ENCODE data around the gene AHSG. TPM values are rescaled to one million over a fixed set of nuclear protein-coding genes. Genes with fewer than 3 reads are reported as not detected.

Gene AHSG
- total RNA-seq, 1 experiment from 2014 or later, result 1.6 TPM

DNA sequence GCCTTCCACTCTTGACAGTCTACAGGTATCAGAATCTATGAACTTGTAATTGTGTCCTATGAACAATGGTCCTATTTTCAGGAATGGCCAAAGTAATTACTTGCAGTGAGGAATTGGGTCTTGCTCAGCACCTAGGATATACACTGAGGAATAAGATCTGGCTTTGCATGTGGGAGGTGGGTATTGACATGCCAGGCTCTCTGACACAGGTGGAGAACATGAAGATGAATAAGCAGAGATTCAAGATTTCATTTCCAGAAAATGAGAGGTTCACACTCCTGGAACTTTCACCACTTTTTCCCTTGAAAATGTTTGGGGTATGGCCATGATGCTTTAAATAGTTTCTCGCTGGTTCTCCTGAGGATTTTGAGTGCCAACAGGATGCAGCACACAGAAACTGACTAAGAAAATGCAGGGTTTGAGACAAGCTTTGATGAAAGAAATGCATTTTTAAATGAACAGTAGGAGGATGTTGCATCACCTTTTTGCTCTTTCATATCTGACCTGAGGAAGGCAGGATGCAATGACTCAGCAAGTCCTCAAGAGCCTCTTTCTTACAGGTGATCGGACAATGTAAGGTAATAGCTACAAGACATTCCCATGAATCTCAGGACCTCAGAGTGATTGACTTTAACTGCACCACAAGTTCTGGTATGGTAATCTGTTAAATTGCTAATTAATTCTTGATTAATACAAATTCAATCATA, 56.7 kb downstream of the AHSG start:
- Histone ChIP-seq H3K27ac (ENCODE audit: low read depth, low read length) (no peak overlapping the region), H3K27me3 (ENCODE audit: insufficient read depth, low read length) (0 out of 2 replicates have a peak, but pooled peaks cover 7% of the 10 kb centered on the region), H4K20me1 (ENCODE audit: insufficient read depth) (no peaks in the 10 kb centered on the region), H3K9ac (ENCODE audit: low read length) (no peak overlapping the region), H3K4me3 (replicated peaks in 1 of 2; ENCODE audit: low read depth in 1 of 2, low read length in 2 of 2) (no peak overlapping the region), H3K4me1 (ENCODE audit: control insufficient read depth in 1 of 2, insufficient read depth in 2 of 2, low read length in 2 of 2) (peaks cover 5 to 20% of the 10 kb centered on the region in 2 experiments; a peak in 3 of 4 replicates), H3K9me3 (ENCODE audit: control insufficient read depth in 1 of 2, insufficient read depth in 1 of 2, low read depth in 1 of 2, low read length in 2 of 2) (no peaks in the 10 kb centered on the region), H2AFZ (ENCODE audit: low read depth, low read length, poor library complexity, severe bottlenecking) (peak overlapping the region; percentile 78), H3K9me2 (ENCODE audit: insufficient read depth) (no peaks in the 10 kb centered on the region), H3K4me2 (ENCODE audit: low read length) (peak overlapping the region; percentile 35), H3K36me3 (ENCODE audit: control insufficient read depth in 1 of 2, insufficient read depth in 2 of 2, low read length in 2 of 2) (no peaks in the 10 kb centered on the region), H3K79me2 (ENCODE audit: insufficient read depth, low read length) (no peaks in the 10 kb centered on the region)
- CTCF ChIA-PET, result interaction anchor here (0.8 to 1.2 kb wide), 2 partner anchors 55 to 84 kb away, joined by 3 read pairs; no protein-coding TSS in a partner anchor
- no TSS peak for BruUV-seq (replicated peaks)
- ATAC-seq, result peak; percentile 82
- RAD21 ChIA-PET (ENCODE audit: low non-redundant PET in 1 of 2, low total read pairs in 2 of 2, uncharacterized antibody in 2 of 2, unreplicated experiment in 2 of 2), result no interaction called here
- peak; percentile 35 for DNase-seq (ENCODE audit: low read depth, low spot score)
- POLR2A ChIA-PET, result interaction anchor here (1.0 kb wide), 1 partner anchor 114 kb away, joined by 3 read pairs; the partner anchor contains the start of gene EIF4A2
- intact Hi-C loops (cut with micrococcal nuclease), result no loop called here
- TF ChIP-seq EGR1 (IDR thresholded peaks at IDR 0.05; ENCODE audit: low read depth) (no peak), EZH2 (IDR thresholded peaks at IDR 0.05) (no peak), EZH2phosphoT487 (IDR thresholded peaks at IDR 0.05; ENCODE audit: borderline replicate concordance) (no peak), FOSL1 (IDR thresholded peaks at IDR 0.05; ENCODE audit: low read depth) (peak; percentile 13; the same call in 1 of the 2 replicates), SP1 (IDR thresholded peaks at IDR 0.05; ENCODE audit: low read depth) (peak; percentile 39), ZFX (IDR thresholded peaks at IDR 0.05) (no peak), JUND (IDR thresholded peaks at IDR 0.05) (no peak; the same call in 1 of the 2 replicates), SRF (IDR thresholded peaks at IDR 0.05; ENCODE audit: low read depth) (no peak), TCF7L2 (IDR thresholded peaks at IDR 0.05; ENCODE audit: borderline replicate concordance, extremely low read depth, insufficient read depth, insufficient read length) (peak; percentile 22), ELF1 (IDR thresholded peaks at IDR 0.05; ENCODE audit: borderline replicate concordance, low read depth) (no peak), POLR2A (IDR thresholded peaks at IDR 0.05; ENCODE audit: borderline replicate concordance, extremely low read depth, insufficient read depth, insufficient read length) (no peak), YY1 (IDR thresholded peaks at IDR 0.05; ENCODE audit: extremely low read depth, insufficient replicate concordance, low read depth, low read length) (no peak), POLR2AphosphoS5 (IDR thresholded peaks at IDR 0.05; ENCODE audit: low read depth, low read length) (no peak), SIN3A (IDR thresholded peaks at IDR 0.05; ENCODE audit: low read depth) (no peak)
- TF ChIP-seq, protein P1, sequence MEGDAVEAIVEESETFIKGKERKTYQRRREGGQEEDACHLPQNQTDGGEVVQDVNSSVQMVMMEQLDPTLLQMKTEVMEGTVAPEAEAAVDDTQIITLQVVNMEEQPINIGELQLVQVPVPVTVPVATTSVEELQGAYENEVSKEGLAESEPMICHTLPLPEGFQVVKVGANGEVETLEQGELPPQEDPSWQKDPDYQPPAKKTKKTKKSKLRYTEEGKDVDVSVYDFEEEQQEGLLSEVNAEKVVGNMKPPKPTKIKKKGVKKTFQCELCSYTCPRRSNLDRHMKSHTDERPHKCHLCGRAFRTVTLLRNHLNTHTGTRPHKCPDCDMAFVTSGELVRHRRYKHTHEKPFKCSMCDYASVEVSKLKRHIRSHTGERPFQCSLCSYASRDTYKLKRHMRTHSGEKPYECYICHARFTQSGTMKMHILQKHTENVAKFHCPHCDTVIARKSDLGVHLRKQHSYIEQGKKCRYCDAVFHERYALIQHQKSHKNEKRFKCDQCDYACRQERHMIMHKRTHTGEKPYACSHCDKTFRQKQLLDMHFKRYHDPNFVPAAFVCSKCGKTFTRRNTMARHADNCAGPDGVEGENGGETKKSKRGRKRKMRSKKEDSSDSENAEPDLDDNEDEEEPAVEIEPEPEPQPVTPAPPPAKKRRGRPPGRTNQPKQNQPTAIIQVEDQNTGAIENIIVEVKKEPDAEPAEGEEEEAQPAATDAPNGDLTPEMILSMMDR (IDR thresholded peaks at IDR 0.05 in 2 of 3, conservative IDR thresholded peaks at IDR 0.05 in 1 of 3; ENCODE audit: borderline replicate concordance in 1 of 3, insufficient read depth in 1 of 3, low read depth in 2 of 3, low read length in 2 of 3), result no peak
- TF ChIP-seq, protein P2, sequence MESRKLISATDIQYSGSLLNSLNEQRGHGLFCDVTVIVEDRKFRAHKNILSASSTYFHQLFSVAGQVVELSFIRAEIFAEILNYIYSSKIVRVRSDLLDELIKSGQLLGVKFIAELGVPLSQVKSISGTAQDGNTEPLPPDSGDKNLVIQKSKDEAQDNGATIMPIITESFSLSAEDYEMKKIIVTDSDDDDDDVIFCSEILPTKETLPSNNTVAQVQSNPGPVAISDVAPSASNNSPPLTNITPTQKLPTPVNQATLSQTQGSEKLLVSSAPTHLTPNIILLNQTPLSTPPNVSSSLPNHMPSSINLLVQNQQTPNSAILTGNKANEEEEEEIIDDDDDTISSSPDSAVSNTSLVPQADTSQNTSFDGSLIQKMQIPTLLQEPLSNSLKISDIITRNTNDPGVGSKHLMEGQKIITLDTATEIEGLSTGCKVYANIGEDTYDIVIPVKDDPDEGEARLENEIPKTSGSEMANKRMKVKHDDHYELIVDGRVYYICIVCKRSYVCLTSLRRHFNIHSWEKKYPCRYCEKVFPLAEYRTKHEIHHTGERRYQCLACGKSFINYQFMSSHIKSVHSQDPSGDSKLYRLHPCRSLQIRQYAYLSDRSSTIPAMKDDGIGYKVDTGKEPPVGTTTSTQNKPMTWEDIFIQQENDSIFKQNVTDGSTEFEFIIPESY (IDR thresholded peaks at IDR 0.05; ENCODE audit: extremely low read depth, insufficient replicate concordance, low read length), result no peak
- TF ChIP-seq, protein P3, sequence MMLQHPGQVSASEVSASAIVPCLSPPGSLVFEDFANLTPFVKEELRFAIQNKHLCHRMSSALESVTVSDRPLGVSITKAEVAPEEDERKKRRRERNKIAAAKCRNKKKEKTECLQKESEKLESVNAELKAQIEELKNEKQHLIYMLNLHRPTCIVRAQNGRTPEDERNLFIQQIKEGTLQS (IDR thresholded peaks at IDR 0.05), result peak; percentile 76
- TF ChIP-seq, protein P4, sequence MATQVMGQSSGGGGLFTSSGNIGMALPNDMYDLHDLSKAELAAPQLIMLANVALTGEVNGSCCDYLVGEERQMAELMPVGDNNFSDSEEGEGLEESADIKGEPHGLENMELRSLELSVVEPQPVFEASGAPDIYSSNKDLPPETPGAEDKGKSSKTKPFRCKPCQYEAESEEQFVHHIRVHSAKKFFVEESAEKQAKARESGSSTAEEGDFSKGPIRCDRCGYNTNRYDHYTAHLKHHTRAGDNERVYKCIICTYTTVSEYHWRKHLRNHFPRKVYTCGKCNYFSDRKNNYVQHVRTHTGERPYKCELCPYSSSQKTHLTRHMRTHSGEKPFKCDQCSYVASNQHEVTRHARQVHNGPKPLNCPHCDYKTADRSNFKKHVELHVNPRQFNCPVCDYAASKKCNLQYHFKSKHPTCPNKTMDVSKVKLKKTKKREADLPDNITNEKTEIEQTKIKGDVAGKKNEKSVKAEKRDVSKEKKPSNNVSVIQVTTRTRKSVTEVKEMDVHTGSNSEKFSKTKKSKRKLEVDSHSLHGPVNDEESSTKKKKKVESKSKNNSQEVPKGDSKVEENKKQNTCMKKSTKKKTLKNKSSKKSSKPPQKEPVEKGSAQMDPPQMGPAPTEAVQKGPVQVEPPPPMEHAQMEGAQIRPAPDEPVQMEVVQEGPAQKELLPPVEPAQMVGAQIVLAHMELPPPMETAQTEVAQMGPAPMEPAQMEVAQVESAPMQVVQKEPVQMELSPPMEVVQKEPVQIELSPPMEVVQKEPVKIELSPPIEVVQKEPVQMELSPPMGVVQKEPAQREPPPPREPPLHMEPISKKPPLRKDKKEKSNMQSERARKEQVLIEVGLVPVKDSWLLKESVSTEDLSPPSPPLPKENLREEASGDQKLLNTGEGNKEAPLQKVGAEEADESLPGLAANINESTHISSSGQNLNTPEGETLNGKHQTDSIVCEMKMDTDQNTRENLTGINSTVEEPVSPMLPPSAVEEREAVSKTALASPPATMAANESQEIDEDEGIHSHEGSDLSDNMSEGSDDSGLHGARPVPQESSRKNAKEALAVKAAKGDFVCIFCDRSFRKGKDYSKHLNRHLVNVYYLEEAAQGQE (IDR thresholded peaks at IDR 0.05; ENCODE audit: low read depth), result no peak
- TF ChIP-seq, protein P5, sequence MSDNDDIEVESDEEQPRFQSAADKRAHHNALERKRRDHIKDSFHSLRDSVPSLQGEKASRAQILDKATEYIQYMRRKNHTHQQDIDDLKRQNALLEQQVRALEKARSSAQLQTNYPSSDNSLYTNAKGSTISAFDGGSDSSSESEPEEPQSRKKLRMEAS (IDR thresholded peaks at IDR 0.05), result peak; percentile 22; the same call in 1 of the 2 replicates

All from HCT116 (cell line).